Measurements from ENCODE around the gene GPBAR1.

GPBAR1 gene

GRCh38 chr2:218292048-218293014, 31.5 kb downstream of the GPBAR1 start, which contains the start of gene TMBIM1:
TSS of gene TMBIM1 (minus strand) at chr2:218292503. CDS start at chr2:218282141, 10,362 bp downstream.
- Mint-ChIP-seq H3K27ac (peak within 1 kb of the TSS; percentile 90), H3K4me3 (peak within 1 kb of the TSS; percentile 92), H3K9me3 (no peaks in the 10 kb centered on the region), H3K27me3 (no peaks in the 10 kb centered on the region), H3K4me1 (peaks cover 49% of the 10 kb centered on the region), H3K36me3 (peaks cover 2% of the 10 kb centered on the region)
- peak; percentile 84 to 91 for DNase-seq (ENCODE audit: low spot score in 2 of 2)
- peak; percentile 72 for ATAC-seq (ENCODE audit: low read depth)

- ATAC-seq (ENCODE audit: low read depth) (no peak), DNase-seq (ENCODE audit: low spot score in 2 of 2) (no peak)
- Mint-ChIP-seq H3K4me1 (peaks cover 40% of the 10 kb centered on the region), H3K27ac (peak overlapping the region; percentile 90), H3K4me3 (peak overlapping the region; percentile 29), H3K36me3 (peaks cover 2% of the 10 kb centered on the region), H3K9me3 (no peaks in the 10 kb centered on the region), H3K27me3 (no peaks in the 10 kb centered on the region)
These were observed 33.1 kb downstream of the GPBAR1 start for GRCh38 chr2:218293715-218294429.

- peaks cover 36% of the 10 kb centered on the region for H3K4me1 Mint-ChIP-seq
- DNase-seq (ENCODE audit: low spot score in 2 of 2) (no peak), ATAC-seq (ENCODE audit: low read depth) (no peak)
- no peaks in the 10 kb centered on the region for H3K9me3 Mint-ChIP-seq
- no peak overlapping the region for H3K4me3 Mint-ChIP-seq
- no peaks in the 10 kb centered on the region for H3K27me3 Mint-ChIP-seq
- no peak overlapping the region for H3K27ac Mint-ChIP-seq
- peaks cover 2% of the 10 kb centered on the region for H3K36me3 Mint-ChIP-seq
These were observed 33.7 kb downstream of the GPBAR1 start for GRCh38 chr2:218294430-218295022.

- DNase-seq (ENCODE audit: low spot score in 2 of 2) (no peak), ATAC-seq (ENCODE audit: low read depth) (no peak)
- peaks cover 1% of the 10 kb centered on the region for H3K36me3 Mint-ChIP-seq
- no peaks in the 10 kb centered on the region for H3K27me3 Mint-ChIP-seq
- peaks cover 32% of the 10 kb centered on the region for H3K4me1 Mint-ChIP-seq
- no peak overlapping the region for H3K4me3 Mint-ChIP-seq
- no peaks in the 10 kb centered on the region for H3K9me3 Mint-ChIP-seq
- H3K27ac Mint-ChIP-seq: no peak overlapping the region
These were observed 34.2 kb downstream of the GPBAR1 start for GRCh38 chr2:218295029-218295428.

- no peaks in the 10 kb centered on the region for H3K27me3 Mint-ChIP-seq
- no peak overlapping the region for H3K27ac Mint-ChIP-seq
- H3K36me3 Mint-ChIP-seq: no peaks in the 10 kb centered on the region
- DNase-seq (ENCODE audit: low spot score in 2 of 2) (no peak), ATAC-seq (ENCODE audit: low read depth) (no peak)
- peaks cover 28% of the 10 kb centered on the region for H3K4me1 Mint-ChIP-seq
- H3K4me3 Mint-ChIP-seq: no peak overlapping the region
- H3K9me3 Mint-ChIP-seq: no peaks in the 10 kb centered on the region
These were observed 35.4 kb downstream of the GPBAR1 start for GRCh38 chr2:218296200-218296599.

- peaks cover 29% of the 10 kb centered on the region for H3K4me1 Mint-ChIP-seq
- H3K36me3 Mint-ChIP-seq: no peaks in the 10 kb centered on the region
- H3K4me3 Mint-ChIP-seq: no peak overlapping the region
- ATAC-seq (ENCODE audit: low read depth) (no peak), DNase-seq (ENCODE audit: low spot score in 2 of 2) (no peak)
- no peaks in the 10 kb centered on the region for H3K27me3 Mint-ChIP-seq
- no peaks in the 10 kb centered on the region for H3K9me3 Mint-ChIP-seq
- H3K27ac Mint-ChIP-seq: no peak overlapping the region
These were observed 36.0 kb downstream of the GPBAR1 start for GRCh38 chr2:218296847-218297246.

- H3K36me3 Mint-ChIP-seq: no peaks in the 10 kb centered on the region
- ATAC-seq (ENCODE audit: low read depth): no peak
- no peak for DNase-seq (ENCODE audit: low spot score in 2 of 2)
- no peaks in the 10 kb centered on the region for H3K27me3 Mint-ChIP-seq
- H3K4me1 Mint-ChIP-seq: peaks cover 24% of the 10 kb centered on the region
- H3K9me3 Mint-ChIP-seq: no peaks in the 10 kb centered on the region
- peak overlapping the region; percentile 0 for H3K27ac Mint-ChIP-seq
- no peak overlapping the region for H3K4me3 Mint-ChIP-seq
These were observed 37.6 kb downstream of the GPBAR1 start for GRCh38 chr2:218298314-218298875.

GRCh38 chr2:218300141-218300540, 39.3 kb downstream of the GPBAR1 start:
- Mint-ChIP-seq H3K36me3 (no peaks in the 10 kb centered on the region), H3K9me3 (no peaks in the 10 kb centered on the region), H3K4me1 (peaks cover 10% of the 10 kb centered on the region), H3K4me3 (no peak overlapping the region), H3K27ac (no peak overlapping the region), H3K27me3 (no peaks in the 10 kb centered on the region)
- DNase-seq (ENCODE audit: low spot score in 2 of 2) (no peak), ATAC-seq (ENCODE audit: low read depth) (no peak)

- Mint-ChIP-seq H3K27me3 (no peaks in the 10 kb centered on the region), H3K9me3 (no peaks in the 10 kb centered on the region), H3K4me1 (peaks cover 8% of the 10 kb centered on the region), H3K4me3 (no peak overlapping the region), H3K27ac (no peak overlapping the region), H3K36me3 (no peaks in the 10 kb centered on the region)
- peak; percentile 87 to 89 for DNase-seq (ENCODE audit: low spot score in 2 of 2)
- ATAC-seq (ENCODE audit: low read depth): peak; percentile 96
These were observed 40.5 kb downstream of the GPBAR1 start for GRCh38 chr2:218301176-218301819.

- no peaks in the 10 kb centered on the region for H3K9me3 Mint-ChIP-seq
- ATAC-seq (ENCODE audit: low read depth) (no peak), DNase-seq (ENCODE audit: low spot score in 2 of 2) (no peak)
- H3K27me3 Mint-ChIP-seq: peaks cover 1% of the 10 kb centered on the region
- H3K4me1 Mint-ChIP-seq: peaks cover 7% of the 10 kb centered on the region
- H3K4me3 Mint-ChIP-seq: no peak overlapping the region
- no peaks in the 10 kb centered on the region for H3K36me3 Mint-ChIP-seq
- no peak overlapping the region for H3K27ac Mint-ChIP-seq
These were observed 44.6 kb downstream of the GPBAR1 start for GRCh38 chr2:218305383-218305782.

- no peak for ATAC-seq (ENCODE audit: low read depth)
- Mint-ChIP-seq H3K27me3 (peaks cover 1% of the 10 kb centered on the region), H3K27ac (no peak overlapping the region), H3K4me3 (no peak overlapping the region), H3K9me3 (no peaks in the 10 kb centered on the region), H3K36me3 (no peaks in the 10 kb centered on the region), H3K4me1 (peaks cover 4% of the 10 kb centered on the region)
- no peak for DNase-seq (ENCODE audit: low spot score in 2 of 2)
These were observed 45.5 kb downstream of the GPBAR1 start for GRCh38 chr2:218306184-218306920.

- H3K4me3 Mint-ChIP-seq: no peak overlapping the region
- H3K36me3 Mint-ChIP-seq: no peaks in the 10 kb centered on the region
- no peak for ATAC-seq (ENCODE audit: low read depth)
- no peaks in the 10 kb centered on the region for H3K9me3 Mint-ChIP-seq
- H3K27me3 Mint-ChIP-seq: peaks cover 1% of the 10 kb centered on the region
- no peak for DNase-seq (ENCODE audit: low spot score in 2 of 2)
- H3K27ac Mint-ChIP-seq: no peak overlapping the region
- peaks cover 2% of the 10 kb centered on the region for H3K4me1 Mint-ChIP-seq
These were observed 46.7 kb downstream of the GPBAR1 start for GRCh38 chr2:218307415-218308090.
